ENCODE measurements around the gene AP4E1. TPM values are rescaled to one million over a fixed set of nuclear protein-coding genes. Genes with fewer than 3 reads are reported as not detected.
"Not testable (repeated sequence)": the region's sequence is repeated elsewhere in the genome, so short reads cannot be mapped to it uniquely, and the experiment has no call there.

Gene AP4E1
- 7.3 TPM for polyA plus RNA-seq (2013, experiment 1 of 2; ENCODE audit: insufficient read length)
- polyA plus RNA-seq (2013, experiment 2 of 2; ENCODE audit: insufficient read length), result 7.2 TPM

DNA sequence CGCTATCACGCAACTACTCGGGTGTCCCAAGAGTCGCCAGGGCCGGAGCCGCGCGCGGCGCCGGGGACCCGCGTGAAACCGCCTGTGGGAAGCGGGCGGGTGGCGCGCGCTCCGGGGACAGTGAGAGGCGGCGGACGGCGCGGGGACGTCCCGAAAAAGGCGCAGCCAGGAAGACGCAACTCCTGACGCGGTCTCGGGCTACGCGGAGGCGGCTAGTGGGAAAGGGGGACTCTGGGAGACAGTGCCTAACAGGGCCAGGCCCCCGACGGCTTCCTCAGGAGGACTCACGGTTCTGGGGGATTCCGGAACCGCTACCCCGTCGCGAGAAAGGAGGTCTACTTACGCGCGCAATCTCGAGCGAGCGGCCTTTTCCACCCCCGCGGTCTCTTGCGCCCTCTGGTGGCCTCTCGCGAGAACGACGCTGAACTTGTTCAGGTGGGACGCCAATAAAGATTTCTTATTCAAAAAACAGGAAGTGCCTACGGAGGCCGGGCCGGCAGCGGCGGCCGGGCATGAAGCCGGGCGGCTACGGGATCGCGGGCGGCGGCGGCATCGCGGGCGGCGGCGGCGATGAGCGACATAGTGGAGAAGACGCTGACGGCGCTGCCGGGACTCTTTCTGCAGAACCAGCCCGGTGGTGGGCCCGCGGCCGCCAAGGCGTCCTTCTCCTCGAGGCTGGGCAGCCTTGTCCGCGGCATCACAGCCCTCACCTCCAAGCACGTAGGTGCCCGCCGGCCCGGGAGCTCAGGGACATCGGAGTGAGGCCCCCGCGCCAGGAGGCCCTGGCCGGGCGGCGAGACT is at the start of gene AP4E1:
TSS of gene AP4E1 (plus strand) at position 475 of the 801 bp plus-strand sequence. CDS start at position 571, 96 bp downstream.
- peak; percentile 91 for DNase-seq

DNA sequence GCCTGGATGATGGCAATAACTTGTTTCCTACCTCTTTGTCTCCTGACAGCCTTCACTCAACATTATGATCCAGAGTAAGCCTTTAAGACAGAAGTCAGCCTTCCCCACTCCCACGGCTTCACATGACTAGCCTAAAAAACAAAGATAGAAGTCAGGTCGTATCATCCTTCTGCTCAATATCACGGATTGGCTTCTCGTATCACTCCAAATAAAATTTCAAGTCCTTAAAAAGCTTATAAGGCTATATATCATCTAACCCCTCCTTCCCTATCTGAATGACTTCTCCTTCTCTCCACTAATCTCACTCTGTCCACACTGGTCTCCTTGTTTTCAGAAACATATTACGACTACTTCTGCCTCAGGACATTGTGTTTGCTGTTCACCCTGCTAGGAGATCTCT is 47.7 kb upstream of the AP4E1 start:
- no peak for DNase-seq

DNA sequence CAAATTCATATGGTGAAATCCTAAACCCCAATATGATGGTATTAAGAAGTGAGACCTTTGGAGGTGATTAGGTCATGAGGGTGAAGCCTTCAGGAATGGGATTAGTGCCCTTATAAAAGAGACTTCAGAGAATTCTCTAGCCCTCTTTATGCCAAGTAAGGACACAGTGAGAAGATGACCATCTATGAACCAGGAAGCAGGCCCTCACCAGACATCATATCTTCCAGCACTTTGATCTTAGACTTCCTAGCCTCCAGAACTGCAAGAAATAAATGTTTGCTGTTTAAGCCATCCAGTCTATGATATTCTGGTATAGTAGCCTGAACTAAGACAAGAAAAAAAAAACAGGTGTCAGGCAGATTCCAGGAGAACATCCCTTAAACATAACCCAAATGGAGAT is 45.9 kb upstream of the AP4E1 start:
- DNase-seq, result no peak

DNA sequence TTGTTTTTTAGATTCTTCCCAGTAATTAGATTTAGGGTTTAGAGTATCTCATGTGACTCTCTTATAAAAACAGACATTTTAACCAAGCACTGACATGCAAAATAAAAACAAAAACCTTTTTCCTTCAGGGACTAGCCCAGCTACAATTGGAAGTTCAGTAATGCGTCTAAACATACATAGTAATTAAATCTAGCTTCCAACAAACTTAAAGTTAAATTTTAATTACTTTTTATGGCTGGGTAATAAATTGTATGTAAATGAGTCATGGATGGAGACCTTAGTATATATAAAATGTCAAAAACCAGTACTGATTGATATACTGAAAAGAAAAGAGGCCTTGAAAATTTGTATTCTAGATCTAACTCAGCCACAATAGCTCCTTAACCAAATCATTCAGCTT is 43.6 kb upstream of the AP4E1 start:
- DNase-seq, result no peak

DNA sequence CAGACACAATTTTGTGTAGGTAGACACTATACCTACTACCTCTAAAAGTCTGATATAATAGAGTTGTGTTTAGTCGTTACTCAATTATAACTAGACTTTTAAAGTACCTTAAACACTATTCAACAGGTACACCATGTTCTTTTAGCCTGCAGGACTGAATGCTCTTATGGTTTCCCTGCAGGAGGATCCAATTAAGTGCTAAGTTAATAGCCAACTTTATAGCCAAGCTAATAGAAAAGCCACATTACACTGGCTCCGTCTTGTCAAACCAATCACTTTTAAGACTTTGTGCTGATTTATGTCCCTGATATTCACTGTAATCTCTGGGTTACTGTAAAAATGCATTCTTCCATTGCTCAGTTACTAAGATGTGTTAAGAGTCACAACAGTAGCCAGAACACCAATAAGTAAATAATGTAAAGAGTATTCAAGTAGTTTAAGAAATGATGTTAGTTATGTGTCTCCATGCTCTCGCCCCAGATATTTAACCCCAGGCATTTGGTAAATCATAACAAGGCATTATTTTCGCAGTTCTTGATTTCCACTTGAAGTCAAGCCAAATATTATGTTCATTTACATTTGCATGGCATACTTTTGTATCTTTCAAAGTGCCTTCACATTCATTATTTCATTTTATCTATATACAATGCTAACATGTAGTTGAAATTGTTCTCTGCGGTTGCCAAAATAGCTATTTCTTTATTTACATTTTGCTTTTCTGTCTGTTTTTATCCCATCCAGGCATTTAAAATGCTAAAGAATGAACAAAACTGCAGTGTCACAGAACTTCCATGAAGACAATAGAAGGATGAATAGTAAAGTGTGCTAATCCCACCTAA is 42.7 kb upstream of the AP4E1 start:
- DNase-seq, result no peak

DNA sequence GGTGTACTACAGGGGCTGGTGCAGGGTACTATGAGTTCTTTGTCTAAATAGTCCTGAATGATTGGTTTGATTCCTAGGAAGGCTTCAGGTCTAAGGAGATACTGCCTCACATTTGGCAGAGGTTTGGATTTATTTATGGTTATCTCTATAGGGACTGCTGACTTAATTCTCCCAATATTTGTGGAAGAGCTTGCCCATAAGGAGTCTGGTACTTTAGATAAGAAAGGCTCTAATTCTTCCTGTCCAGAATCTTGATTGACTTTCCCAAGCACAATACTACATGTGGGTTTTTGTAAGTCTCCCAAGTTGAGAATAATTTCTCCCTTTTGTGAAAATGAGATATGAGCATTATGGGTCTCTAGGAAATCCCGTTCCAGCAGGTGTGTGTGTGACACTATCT is 36.7 kb upstream of the AP4E1 start:
- DNase-seq, result no peak

DNA sequence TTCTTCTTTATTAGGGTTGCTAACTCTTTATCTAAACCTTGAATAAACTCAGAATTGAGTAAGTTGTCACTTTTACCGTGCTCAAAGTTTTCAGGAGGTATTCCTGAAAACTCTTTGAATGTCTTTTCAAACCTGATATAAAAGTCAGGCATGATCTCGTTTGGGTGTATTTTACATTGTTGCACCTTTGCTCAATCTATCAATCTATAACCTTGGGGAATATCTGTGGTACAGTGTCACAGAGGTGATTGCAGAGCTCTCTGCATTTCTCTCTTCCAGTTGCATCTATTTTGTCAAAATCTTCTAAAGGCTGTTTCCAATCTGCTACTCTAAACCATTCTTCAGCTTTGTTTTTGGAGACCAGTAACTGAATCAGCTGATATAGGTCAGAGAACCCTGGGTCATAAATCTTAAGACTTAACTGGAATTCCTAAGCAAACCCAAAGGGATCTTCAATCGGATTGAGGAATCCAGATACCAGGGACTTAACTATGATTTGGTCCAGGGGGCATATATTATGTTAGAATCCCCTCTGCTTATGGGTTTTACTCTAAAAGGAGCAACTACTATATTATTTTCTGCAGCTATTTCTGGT is 35.6 kb upstream of the AP4E1 start:
- peak; percentile 8 for DNase-seq

DNA sequence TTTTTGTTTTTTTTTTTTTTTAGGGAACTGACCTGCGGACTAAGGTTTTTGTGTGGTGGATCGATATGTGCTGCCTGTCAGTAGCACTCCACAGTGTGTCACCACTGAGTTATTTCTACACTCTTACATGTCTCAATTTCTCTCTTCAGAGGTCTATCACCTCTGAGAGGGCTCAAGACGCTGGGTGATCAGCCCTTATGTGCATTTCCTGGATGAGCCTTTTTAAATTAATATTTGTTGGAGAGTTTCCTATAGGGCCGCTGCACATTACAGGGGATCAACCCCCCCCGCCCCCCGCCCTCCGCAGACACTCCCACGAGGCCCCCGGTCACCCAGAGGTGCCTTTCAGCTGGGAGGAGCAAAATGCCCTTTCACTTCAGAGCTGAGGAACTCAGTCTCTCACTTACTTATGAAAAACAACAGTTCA is 34.5 kb upstream of the AP4E1 start:
- peak; percentile 5 for DNase-seq

DNA sequence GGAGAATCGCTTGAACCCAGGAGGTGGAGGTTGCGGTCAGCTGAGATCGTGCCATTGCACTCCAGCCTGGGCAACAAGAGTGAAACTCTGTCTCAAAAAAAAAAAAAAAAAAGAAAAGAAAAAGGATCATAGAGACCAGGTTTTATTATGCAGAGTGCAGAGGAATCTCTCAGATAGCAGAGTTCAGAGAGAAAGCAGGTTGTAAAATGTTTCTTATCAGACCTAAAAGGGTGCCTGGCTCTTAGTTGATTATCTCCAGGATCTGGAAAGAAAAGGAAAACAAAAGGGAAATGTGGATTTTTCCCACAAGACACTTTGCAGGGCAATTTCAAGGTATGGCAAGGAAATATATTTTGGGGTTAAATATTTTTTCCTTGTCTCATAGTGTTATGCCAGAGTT is 33.2 kb upstream of the AP4E1 start:
- DNase-seq, result not testable (repeated sequence)

DNA sequence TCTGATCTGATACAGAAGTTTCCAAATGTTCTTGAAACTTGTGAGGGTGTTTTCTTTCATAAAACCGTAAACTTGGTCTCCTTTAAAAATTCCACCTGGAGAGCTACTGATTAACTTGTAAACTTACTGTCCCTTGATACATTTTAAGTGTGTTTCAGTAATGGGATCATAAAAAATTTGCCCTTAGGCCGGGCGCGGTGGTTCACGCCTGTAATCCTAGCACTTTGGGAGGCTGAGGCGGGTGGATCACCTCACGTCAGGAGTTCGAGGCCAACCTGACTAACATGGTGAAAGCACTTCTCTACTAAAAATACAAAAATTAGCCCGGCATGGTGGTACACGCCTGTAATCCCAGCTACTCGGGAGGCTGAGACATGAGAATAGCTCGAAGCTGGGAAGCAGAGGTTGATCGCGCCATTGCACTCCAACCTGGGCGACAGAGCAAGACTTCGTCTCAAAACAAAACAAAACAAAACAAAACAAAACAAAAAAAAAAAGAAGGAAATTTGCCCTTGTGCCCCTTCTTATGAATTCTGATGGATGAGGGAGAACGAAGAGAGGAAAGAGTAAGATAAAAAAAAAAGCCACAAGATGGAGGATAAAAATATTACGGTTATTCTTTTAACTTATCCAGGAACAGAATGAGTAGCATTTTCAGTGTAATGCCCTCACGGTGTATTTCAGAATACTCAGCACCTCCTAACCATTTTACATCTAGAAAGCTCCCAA is 32.1 kb upstream of the AP4E1 start:
- no peak for DNase-seq

DNA sequence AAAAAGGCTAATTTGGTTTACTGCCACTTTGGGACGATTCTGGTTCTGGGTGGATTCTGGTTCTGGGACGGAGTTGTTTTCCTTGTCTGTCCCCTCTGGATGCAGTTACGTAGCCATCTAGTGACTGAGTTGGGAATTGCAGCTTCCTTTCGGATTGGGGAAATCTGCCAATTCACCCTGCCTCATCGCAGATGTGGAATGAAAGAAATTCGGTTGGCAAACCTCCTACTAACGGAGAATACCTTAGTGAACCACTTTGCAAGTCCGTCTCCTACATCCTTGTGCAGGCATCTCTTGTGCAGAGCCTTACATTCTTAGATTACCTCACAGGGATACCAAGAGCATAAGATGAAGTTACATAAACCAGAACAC is 31.5 kb upstream of the AP4E1 start:
- peak; percentile 97 for DNase-seq

DNA sequence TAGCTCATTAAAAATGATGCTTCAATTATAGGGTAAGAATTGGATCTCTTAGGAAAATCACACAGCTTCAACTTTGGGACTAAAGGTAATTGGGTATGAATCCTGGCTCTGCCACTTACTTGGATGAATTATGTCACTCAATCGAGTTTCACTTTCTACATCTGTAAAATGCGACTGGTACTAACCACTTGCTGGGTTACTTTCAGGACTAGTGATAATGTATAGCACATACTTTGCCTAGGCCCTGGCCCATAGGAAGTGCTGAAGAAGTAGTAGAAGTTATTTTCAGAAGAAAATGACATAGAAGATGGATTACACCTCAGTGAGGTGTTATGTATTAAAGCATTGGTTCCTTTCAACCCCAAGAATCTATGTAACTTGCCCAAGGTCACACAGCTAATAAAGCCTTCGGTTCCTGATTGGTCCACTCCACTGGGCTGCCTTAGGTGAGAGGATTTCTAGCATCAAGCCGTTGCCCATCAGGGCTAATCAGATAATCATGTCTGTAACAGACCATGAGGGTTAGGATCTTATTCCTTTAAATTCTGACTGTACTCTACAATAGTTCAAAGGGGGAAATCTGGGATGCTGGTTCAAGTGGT is 29.4 kb upstream of the AP4E1 start:
- no peak for DNase-seq

DNA sequence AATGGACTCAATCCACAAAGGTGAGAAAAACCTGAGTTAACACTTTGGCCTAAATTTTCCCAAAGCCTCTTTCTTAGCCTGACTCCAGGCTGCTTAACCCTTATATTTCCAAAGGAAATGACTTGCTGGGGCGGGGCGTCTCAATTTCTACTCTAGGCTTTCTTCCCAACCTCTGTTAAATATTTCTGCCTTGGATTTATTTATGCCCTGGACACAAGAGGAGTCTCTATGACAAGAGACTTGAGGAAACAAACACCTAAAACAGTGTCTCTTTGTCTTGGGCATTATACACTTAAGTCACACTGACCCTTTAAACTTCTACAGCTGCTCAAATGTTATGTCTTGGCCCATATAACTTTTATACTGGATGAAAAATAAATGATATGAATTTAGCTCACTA is 28.3 kb upstream of the AP4E1 start:
- peak; percentile 52 for DNase-seq

DNA sequence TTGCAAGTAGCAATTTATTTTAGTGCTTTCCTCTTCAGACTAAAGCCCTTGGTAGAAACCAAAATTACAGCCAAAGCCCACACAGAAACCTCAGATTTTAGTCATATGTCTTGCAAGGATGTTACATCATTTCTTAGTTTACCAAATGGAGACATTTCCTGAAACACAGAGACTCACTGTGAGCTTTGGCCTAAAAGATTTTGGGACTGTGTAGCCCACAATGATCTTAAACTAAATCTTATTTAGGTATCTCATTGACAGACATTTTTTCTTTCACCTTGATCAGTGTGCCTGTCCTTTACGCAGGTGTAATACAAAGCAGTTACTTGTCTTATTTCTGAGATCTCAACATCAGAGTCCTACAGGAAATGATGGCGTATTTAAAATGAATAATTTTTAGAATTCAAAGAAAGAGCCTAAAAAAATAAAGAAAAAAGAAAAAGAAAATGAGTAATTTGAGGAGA is 27.8 kb upstream of the AP4E1 start:
- peak; percentile 92 for DNase-seq

DNA sequence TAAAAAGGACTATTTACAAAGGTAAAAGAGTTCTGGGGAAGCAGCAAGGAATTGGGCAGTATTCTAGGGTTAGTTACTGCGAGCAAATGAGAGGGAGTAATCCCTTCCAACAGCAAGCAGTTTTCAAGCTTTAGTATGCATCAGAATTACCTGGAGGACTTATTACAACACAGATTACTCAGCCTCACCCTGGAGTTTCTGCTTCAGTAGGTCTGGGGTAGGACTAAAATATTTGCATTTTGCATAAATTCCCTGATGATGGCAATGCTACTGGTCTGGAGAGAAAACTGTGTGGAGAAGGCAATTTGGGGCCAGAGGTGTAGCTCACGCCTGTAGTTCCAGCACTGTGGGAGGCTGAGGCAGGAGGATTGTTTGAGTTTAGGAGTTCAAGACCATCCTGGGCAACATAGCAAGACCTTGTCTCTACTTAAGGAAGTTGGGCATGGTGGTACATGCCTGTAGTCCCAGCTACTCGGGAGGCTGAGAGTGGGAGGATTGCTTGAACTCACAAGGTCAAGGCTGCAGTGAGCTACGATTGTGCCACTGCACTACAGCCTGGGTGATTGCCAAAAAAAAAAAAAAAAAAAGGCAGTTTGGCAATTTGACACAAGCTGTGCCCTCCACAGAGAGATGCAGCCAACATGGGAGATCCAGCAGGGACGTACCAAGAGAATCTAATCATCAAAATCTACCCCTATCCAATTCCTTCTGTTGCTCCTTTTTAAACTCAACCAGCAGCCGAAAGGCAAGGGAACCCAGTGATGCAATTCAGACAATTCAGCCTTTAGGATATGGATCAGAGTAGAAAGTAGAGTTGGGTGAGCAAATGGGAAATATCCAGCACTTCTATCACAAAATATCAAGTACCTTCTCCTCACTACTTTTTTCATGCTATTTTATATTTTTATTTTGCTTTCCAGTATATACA is 27.1 kb upstream of the AP4E1 start:
- peak; percentile 46 for DNase-seq

DNA sequence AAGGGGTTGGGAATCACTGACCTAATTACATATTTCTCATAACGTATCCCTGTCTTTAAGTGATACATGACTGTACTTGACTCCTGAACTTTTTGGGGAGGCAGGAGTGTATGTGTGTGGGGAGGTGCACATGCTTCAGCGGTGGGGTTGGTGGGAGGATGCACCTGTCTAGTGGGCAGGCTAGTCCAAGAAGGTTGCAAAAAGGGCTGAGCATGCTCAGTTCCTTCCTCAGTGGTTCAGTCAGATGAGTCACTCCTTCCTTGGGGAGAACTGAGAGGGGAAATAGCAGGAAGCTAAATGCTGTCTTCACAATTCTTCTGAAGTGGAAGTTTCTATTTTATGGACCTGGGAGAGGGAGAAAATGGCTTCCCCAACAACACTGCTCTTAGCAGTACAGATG is 24.6 kb upstream of the AP4E1 start:
- peak; percentile 60 for DNase-seq

DNA sequence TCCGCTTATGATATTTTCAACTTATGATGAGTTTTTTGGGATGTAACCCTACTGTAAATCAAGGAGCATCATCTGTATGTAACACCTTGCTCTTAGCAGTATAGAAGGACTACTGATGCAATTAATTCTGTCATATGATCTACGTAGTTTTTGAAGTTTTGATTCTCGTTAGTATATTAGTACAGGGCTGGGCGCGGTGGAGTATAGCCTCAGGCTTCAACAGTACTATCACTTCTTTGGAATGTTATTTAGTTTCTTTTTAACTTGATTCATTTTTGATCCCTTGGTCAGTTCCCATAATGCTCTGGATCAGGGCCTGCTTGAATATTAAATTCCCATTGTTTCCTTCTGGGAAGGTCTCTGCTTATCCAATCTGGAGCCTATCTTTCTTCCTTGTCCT is 23.9 kb upstream of the AP4E1 start:
- no peak for DNase-seq

DNA sequence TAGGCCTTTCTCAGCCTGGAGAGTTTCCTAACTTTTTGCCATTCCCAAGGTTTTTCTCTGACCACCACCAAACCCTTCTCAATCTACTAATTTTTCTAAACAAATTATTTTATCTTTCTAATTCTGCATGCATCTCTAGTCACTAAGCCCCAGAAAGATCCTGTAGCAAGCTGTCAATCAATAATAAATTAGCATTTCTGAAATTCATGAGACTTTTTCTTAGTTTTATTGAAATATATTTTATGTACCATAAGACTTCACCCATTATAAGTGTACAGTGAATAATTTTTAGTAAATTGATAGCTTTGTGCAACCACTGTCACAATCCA is 22.4 kb upstream of the AP4E1 start:
- DNase-seq, result no peak

DNA sequence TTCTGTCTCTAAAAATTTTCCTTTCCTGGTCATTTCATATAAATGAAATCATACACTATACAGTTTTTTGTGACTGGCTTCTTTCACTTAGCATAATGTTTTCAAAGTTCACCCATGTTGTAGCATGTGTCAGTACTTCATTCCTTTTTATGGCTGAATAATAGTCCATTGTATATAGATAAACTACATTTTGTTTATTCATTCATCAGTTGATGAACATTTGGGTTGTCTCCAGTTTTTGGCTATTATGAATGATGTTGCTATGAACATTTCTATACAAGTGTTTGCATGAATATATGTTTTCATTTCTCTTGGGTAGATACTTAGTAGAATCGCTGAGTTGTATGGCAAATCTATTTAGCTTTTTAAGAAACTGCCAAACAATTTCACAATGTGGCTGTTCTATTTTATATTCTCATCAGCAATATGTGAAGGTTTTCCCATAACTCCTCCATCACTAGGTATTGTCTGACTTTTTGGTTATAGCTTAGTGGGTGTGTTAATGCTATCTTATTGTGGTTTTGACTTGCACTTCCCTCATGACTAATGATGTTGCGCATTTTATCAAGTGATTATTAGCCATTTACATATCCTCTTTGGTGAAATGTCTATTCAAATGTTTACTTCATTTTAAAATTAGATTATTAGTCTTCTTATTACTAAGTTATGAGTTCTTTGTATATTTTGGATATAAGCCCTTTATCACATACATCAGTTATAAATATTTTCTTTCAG is 21.7 kb upstream of the AP4E1 start:
- no peak for DNase-seq

DNA sequence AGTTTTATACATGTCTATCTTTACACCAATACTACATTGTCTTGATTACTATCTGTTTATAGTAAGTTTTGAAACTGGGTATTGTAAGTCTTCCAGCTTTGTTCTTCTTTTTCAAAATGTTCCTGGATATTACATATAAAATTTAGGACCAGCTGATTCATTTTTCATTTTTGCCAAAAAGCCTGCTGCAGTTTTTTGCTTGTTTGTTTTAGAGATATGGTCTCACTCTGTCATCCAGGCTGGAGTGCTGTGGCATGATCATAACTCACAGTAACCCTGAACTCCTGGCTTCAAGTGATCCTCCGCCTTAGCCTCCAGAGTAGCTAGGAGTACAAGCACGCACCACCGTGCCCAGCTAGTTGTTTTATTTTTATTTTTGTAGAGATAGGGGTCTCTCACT is 20.4 kb upstream of the AP4E1 start:
- no peak for DNase-seq
